K562 (cell line): ENCODE results near the gene ERVK3-1. TPM values are rescaled to one million over a fixed set of nuclear protein-coding genes. Genes with fewer than 3 reads are reported as not detected.
"Not testable (repeated sequence)": the region's sequence is repeated elsewhere in the genome, so short reads cannot be mapped to it uniquely, and the experiment has no call there.

ENCODE experiments used
- ATAC-seq: fragments of 200-7000 bp; cut with Tn5 transposase; 3 replicates; pipeline ENCODE4 v1.9.1; 2020; ENCODE audit warnings: moderate library complexity
- BruUV-seq: library from RNA; stranded (reverse); fragments of 400-500 nt; replicated peaks from 2 replicates; lab custom pipeline; 2021; lab: Mats Ljungman, UMichigan
- CTCF ChIA-PET: fragments of 300-600 bp; formaldehyde crosslinking; extraction: SDS; loops from one replicate; lab custom pipeline; 2021; ENCODE audit warnings: low intra/inter-chr PET ratio; lab: Yijun Ruan, JAX
- POLR2A ChIA-PET: fragments of 300-600, 350-650 bp; sonication (Branson Sonifier 250); formaldehyde crosslinking; extraction: SDS; loops from one replicate; lab custom pipeline; 2021; ENCODE audit warnings: antibody characterized with exemption, inconsistent platforms; lab: Yijun Ruan, JAX
- DNase-seq, 4 experiments: peaks; one replicate each; pipeline versions ENCODE4 v3.0.0 to v3.0.0-alpha.2; 2011 to 2018; ENCODE audit warnings: low spot score in 3 of 4, mixed read lengths in 3 of 4; ENCODE audit errors: extremely low read depth in 1 of 4
- FAIRE-seq: peaks from 2 replicates; lab custom pipeline; 2011; peaks lifted over from hg19 to GRCh38; lab: Jason Lieb, UNC
- H2AFZ ChIP-seq: 2 replicates; pipeline ENCODE4 v1.6.0; 2011; ENCODE audit warnings: low read depth, low read length, control low read depth, inconsistent platforms
- H3K27ac ChIP-seq: fragments of 200-600 bp; 3 replicates; pipeline ENCODE4 v1.8.0; 2011; ENCODE audit warnings: low read depth, mild to moderate bottlenecking, control low read depth, inconsistent platforms, low read length, moderate library complexity, mixed read lengths; ENCODE audit errors: extremely low read depth
- H3K27me3 ChIP-seq, 2 experiments: fragments of 300-600 bp in 1 of 2; 2 replicates in 1 of 2; 3 replicates in 1 of 2; pipeline versions ENCODE4 v1.6.0 to v1.8.0; 2011; ENCODE audit warnings: inconsistent platforms in 2 of 2, low read length in 2 of 2, mild to moderate bottlenecking in 1 of 2, mixed read lengths in 1 of 2, moderate library complexity in 1 of 2; ENCODE audit not compliant: control insufficient read depth in 2 of 2, insufficient read depth in 2 of 2
- H3K36me3 ChIP-seq: fragments of 300-600 bp; 3 replicates; pipeline ENCODE4 v1.8.0; 2011; ENCODE audit warnings: mild to moderate bottlenecking, low read length, inconsistent platforms; ENCODE audit not compliant: control insufficient read depth, insufficient read depth
- H3K4me1 ChIP-seq, 2 experiments: fragments of 200-600 bp in 1 of 2; replicated peaks in 1 of 2; 2 replicates in 1 of 2; 3 replicates in 1 of 2; pipeline versions ENCODE4 v1.5.1 to v1.8.0; 2011; ENCODE audit warnings: inconsistent platforms in 2 of 2, low read length in 2 of 2, mild to moderate bottlenecking in 1 of 2, mixed read lengths in 1 of 2, moderate library complexity in 1 of 2; ENCODE audit not compliant: control insufficient read depth in 2 of 2, insufficient read depth in 2 of 2
- H3K4me2 ChIP-seq: 2 replicates; pipeline ENCODE4 v1.6.1; 2011; ENCODE audit warnings: low read length, control low read depth, inconsistent platforms, mixed read lengths; ENCODE audit not compliant: insufficient read depth
- H3K4me3 ChIP-seq: fragments of 200-600 bp; sonication (generic), shearing (Covaris generic); 2 replicates; pipeline ENCODE4 v1.5.1; 2016; ENCODE audit warnings: control low read depth, inconsistent platforms
- H3K79me2 ChIP-seq: fragments of 200-600 bp; 3 replicates; pipeline ENCODE4 v1.8.0; 2011; ENCODE audit warnings: low read length, inconsistent platforms; ENCODE audit not compliant: control insufficient read depth, insufficient read depth
- H3K9ac ChIP-seq, 2 experiments: 2 replicates each; pipeline versions ENCODE4 v1.6.0 to v1.6.1; 2011; ENCODE audit warnings: low read depth in 2 of 2, low read length in 2 of 2, control low read depth in 1 of 2, inconsistent platforms in 1 of 2, mild to moderate bottlenecking in 1 of 2, mixed read lengths in 1 of 2; ENCODE audit not compliant: insufficient read depth in 1 of 2
- H3K9me1 ChIP-seq: one replicate; pipeline ENCODE4 v1.6.0; 2011; ENCODE audit warnings: inconsistent platforms, mild to moderate bottlenecking, low read length, moderate library complexity; ENCODE audit not compliant: control insufficient read depth, insufficient read depth
- H3K9me3 ChIP-seq: replicated peaks from 2 replicates; pipeline ENCODE4 v1.5.1; 2011; ENCODE audit warnings: low read depth, low read length, inconsistent platforms; ENCODE audit not compliant: control insufficient read depth, insufficient read depth
- H4K20me1 ChIP-seq: replicated peaks from 2 replicates; pipeline ENCODE4 v1.6.1; 2011; ENCODE audit warnings: low read length, inconsistent platforms, mixed read lengths; ENCODE audit not compliant: control insufficient read depth, insufficient read depth
- CBX1 ChIP-seq: sonication (generic); IDR thresholded peaks from 2 replicates; pipeline ENCODE4 v1.6.1; 2016; ENCODE audit warnings: antibody characterized with exemption, low read depth, mild to moderate bottlenecking
- KDM1A ChIP-seq, 2 experiments: fragments of 450-650 bp; IDR thresholded peaks; 2 replicates each; pipeline ENCODE4 v1.6.1; 2016; ENCODE audit warnings: mild to moderate bottlenecking in 2 of 2
- NUFIP1 ChIP-seq: fragments of 450-650 bp; IDR thresholded peaks from 2 replicates; pipeline ENCODE4 v1.6.1; 2018; ENCODE audit not compliant: partially characterized antibody
- POLR2G ChIP-seq: fragments of 200-400 bp; formaldehyde crosslinking; IDR thresholded peaks from 2 replicates; pipeline ENCODE4 v1.6.1; 2017; ENCODE audit warnings: low read depth, mild to moderate bottlenecking, antibody characterized with exemption, low read length, moderate library complexity
- RBFOX2 ChIP-seq: fragments of 200-400 bp; formaldehyde crosslinking; IDR thresholded peaks from 2 replicates; pipeline ENCODE4 v1.6.1; 2017; ENCODE audit warnings: low read depth, mild to moderate bottlenecking, low read length, moderate library complexity
- SOX6 ChIP-seq: fragments of 450-650 bp; IDR thresholded peaks from 2 replicates; pipeline ENCODE4 v1.6.1; 2014; ENCODE audit warnings: mild to moderate bottlenecking
- WGBS: fragments of 100-300 bp; shearing (Covaris generic); methylation state at CpG from one replicate; pipeline ENCODE4 v1.1.6; 2016; ENCODE audit warnings: low coverage, mixed read lengths; ENCODE audit not compliant: insufficient coverage; ENCODE audit errors: missing lambda C conversion rate; 5-methylcytosine and 5-hydroxymethylcytosine counted together
- in situ Hi-C: fragments of 300-500 bp; cut with MboI; formaldehyde crosslinking; loops from 4 replicates; pipeline ENCODE4 v1.15.0; 2018; ENCODE audit warnings: inconsistent platforms, mixed read lengths
- intact Hi-C: fragments of 100-400 bp; cut with micrococcal nuclease; formaldehyde crosslinking; loops from 2 replicates; pipeline ENCODE4 v1.14.2; 2022
- polyA plus RNA-seq, 8 experiments: library from polyadenylated mRNA; depleted of rRNA in 4 of 8; stranded (reverse) in 5 of 8; unstranded in 3 of 8; fragments of >200 nt; fragmentation: Nextera tagmentation in 2 of 8; fragmentation: Illumina TruSeq in 1 of 8; extraction: Ambion mirVana in 2 of 8; extraction: Trizol in 1 of 8; gene quantifications; 2 replicates each; pipeline versions ENCODE4 v1.2.1 to v1.2.3, GENCODE V29; 2011 to 2014; ENCODE audit warnings: inconsistent platforms in 1 of 8, missing spikeins in 1 of 8
- total RNA-seq, 7 experiments: library from RNA; depleted of rRNA in 6 of 7; stranded (reverse); fragments of >200 nt in 6 of 7; fragmentation: Illumina TruSeq in 2 of 7; extraction: Trizol in 2 of 7; gene quantifications; 2 replicates each; pipeline versions ENCODE4 v1.2.1 to v1.2.3, GENCODE V29; 2011 to 2021; ENCODE audit warnings: low replicate concordance in 1 of 7

The ERVK3-1 gene
- total and polyA plus RNA-seq, 9 of the 15 experiments (the other 6 are each of a cell fraction or from before 2014, with no cell fraction given), result 87.6 to 299 (median 119) TPM

DNA sequence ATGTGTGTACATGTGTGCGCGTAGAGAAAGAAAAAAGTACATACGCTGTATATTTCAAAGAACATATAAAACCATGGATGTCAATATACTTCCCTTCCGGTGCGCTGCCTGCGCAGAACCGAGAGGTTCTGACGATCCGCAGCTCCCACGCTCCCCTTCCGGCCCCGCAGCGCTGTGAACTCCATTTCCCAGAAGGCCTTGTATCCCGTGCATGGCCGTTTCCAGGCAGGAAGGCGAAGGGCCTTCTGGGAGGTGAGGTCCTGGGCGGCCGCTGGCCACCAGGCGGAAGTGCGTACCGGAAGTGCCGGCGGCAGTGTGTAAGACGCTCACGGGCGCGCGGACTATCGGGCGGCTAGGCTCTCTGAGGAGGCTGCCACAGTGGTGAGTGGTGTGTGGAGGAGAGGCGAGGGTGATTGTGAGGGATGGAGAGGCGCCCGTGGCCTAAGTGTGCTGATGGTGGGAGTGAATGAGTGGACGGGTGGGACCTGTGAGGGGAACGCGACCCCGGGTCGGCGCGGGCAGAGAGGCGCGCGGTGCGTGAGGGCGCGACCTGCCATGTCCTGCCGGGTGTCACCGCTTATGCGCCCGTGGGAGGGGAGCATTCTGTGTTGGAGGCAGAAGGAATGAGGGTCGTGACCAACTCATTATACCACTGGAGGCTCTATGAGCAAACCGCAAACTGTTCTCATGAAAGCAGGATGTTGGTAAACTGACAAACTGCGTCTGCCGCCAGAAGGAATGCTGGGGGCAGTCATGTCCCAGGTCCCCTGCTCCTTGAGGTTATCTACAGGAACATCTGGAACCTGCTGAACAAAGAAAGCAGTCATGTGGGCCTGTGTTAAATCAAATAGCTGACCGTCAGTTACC, at the start of gene ERVK3-1 (continued):
- TF ChIP-seq NUFIP1 (no peak), SOX6 (no peak; the same call in 1 of the 2 replicates), KDM1A (IDR thresholded peaks at IDR 0.05) (peak in 1 of 2 experiments; percentile 14; a peak in 1 of 4 replicates)

DNA sequence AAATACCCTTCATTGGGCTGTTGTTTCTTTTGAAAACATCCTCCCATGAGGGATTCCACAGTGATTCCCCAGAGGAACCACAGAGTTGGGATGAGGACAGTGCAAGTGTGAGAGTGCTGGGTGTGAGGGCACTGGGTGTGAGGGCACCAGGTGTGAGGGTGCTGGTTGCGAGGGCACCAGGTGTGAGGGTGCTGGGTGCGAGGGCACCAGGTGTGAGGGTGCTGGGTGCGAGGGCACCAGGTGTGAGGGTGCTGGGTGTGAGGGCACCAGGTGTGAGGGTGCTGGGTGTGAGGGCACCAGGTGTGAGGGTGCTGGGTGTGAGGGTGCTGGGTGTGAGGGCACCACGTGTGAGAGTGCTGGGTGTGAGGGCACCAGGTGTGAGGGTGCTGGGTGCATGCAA, 46.9 kb upstream of the ERVK3-1 start:
- H3K4me1 ChIP-seq, intact Hi-C loops, H3K9ac ChIP-seq, in situ Hi-C loops, BruUV-seq, H3K27me3 ChIP-seq, CTCF ChIA-PET, FAIRE-seq, ATAC-seq, H3K79me2 ChIP-seq, H4K20me1 ChIP-seq, H3K4me3 ChIP-seq, DNase-seq, H3K9me1 ChIP-seq, H3K4me2 ChIP-seq, H3K27ac ChIP-seq, H2AFZ ChIP-seq: not testable (repeated sequence)
- Histone ChIP-seq H3K9me3 (peaks cover 65% of the 10 kb centered on the region), H3K36me3 (peaks cover 78% of the 10 kb centered on the region)
- TF ChIP-seq POLR2G (peak; percentile 61), RBFOX2 (peak; percentile 40; the same call in 1 of the 2 replicates), CBX1 (0 out of 2 replicates have a peak, but pooled peaks have one; percentile 29)
- POLR2A ChIA-PET, result interaction anchor here (0.6 kb wide), 1 partner anchor 18 kb away, joined by 3 read pairs; no protein-coding TSS in a partner anchor
- 50% methylated on average over 1 of the region's 4 CpGs for WGBS
